SK-N-DZ (cell line): ENCODE results near the gene ARID1B.

ENCODE experiments used
- DNase-seq: peaks from one replicate; pipeline ENCODE4 v3.0.0-alpha.2; 2015; ENCODE audit warnings: low spot score

The ARID1B gene

DNA sequence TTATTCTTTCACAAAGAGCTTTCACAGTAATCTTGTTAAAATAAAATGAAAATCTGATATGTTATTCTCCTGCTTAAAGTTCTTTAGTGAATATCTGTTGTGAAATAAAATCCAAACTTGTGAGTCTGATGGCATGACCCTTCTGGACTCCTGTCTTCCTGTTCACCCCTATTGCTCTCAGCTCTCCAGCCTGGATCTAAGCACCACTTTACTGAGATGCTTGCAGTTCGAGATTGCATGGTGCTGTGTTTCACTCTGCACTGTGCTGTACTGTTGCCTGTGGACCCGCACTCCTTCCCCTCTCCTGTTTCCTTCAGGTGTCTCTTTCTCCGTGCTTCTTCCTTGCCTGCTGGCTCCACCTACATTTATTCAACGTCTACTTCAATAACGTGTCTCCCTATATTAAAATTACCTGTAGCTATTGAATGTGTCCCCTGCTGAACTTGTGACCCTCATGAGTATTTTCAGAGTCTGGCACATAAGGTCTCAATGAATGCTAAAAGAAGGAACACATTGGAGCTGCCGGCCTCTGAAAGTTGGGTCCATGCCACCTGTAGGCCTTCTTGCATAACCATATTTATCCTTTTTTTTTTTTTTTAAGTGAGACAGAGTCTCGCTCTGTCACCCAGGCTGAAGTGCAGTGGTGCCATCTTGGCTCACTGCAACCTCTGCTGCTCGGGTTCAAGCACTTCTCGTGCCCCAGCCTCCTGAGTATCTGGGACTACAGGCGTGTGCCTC is 100.1 kb downstream of the ARID1B start:
- no peak for DNase-seq

DNA sequence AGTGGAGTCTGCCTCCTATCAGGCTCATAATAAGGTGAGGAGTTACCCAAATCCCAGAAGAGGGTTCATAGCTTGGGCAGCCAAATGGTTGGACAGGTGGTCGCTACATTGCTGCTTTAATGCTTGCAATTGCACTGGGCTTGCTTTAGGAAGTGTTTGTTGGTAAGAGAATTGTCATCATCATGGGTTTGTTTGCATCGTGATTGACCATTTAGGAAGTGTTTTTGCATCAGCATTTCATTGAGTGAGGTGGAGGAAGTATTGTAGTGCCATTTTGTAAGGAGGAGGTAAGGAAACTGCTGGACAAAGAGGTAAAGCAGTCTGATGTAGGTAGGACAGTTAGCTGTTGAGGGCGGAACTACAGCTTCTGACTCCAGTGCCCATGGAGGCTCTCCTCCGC is 101.5 kb downstream of the ARID1B start:
- no peak for DNase-seq

DNA sequence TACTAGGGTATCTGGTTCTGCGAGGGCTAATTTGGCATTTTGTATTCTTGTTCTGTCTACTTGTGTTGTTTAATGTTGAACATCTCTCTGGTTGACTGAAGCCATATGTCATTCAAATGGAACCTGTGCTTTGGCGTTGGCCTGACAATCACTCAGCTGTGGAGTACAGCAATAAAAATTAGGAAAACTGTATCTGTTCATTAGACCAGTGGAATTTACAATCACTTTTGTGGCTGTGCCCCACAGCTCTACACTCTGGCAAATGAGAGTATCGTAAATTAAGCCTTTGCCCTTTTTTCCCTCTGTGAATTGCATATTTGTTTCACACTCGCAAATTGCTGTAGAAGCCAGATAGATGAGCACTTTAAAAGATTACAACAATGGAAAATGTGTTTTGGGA is 102.0 kb downstream of the ARID1B start:
- no peak for DNase-seq

DNA sequence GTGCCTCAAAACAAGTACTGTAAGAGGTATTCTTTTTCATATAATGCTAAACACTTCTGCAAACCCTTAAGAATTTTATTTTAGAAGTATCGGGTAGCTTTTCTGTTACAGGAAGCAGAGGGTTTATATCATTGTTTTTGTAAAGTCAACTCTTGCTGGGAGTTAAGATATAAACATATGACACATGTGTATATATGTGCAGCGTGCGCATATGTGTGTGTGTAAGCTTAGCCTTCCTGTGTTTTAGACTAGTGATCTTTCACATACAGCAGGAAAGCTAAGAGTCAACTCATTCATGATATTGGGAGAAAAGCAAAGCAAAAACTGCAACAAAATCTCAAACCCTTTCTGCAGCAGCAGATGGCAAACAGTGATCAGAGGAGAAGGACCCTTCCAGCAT is 102.4 kb downstream of the ARID1B start:
- DNase-seq = no peak

DNA sequence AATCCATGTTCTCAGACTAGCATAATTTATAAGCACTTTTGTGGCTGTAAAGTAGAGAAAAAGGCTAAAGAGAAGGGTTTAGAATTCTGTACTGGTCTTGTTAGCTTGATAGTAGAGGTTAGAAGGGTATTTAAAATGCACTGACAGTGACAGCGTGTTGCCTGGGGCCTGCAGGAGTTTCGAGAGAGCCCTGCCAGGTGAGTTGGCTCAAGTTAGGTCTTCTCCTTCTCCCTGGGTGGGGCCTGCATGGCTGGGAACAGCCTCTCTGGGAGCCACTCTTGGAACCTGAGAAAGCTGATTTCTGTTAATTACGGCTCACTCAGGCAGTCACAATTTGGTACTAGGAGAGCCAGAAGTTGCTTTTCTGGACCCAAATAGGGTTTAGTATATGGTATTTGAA is 103.7 kb downstream of the ARID1B start:
- DNase-seq = no peak

DNA sequence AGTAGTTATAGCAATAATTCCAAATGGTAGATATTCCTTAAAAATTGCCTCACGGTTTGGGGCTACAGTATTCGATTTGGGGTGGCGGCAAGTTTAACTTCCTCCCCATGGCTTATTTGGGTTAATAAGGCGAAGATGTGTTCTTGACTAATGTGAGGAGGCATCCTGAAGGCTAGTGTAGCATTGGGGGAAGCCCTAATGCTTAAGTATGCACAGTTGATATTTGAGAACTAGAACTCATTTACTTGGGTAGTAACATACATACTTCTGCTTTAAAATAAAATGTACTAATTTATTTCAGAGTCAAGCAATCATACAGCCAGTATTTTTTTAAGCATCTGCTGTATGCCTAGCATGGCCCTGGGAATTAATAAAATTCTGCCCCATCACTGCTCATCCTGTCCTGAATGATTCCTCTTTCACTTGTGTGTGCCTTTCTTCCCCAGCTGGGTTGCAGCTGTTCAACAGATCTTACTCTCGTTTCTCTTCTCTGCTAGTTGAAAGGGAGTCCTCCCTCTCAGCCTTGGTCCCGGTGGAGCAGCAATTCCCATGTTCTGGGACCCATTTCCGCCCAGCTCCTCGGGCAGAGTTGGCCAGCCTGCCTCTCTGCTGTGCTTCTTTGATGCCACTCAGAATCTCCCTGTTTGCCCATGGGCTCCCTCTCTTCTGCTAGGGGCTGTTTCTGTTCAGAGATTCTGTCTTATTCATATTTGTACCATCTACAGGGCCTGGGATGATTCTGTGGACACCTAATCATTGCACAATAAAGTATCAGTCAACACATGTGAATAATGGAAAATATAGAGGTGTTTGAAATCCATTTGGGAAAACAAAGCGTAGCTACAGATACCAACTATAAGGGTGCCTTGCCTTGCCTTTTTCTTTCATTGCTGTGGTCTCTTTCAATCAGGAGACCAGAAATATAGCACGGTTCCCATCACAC is 104.8 kb downstream of the ARID1B start:
- DNase-seq = no peak

DNA sequence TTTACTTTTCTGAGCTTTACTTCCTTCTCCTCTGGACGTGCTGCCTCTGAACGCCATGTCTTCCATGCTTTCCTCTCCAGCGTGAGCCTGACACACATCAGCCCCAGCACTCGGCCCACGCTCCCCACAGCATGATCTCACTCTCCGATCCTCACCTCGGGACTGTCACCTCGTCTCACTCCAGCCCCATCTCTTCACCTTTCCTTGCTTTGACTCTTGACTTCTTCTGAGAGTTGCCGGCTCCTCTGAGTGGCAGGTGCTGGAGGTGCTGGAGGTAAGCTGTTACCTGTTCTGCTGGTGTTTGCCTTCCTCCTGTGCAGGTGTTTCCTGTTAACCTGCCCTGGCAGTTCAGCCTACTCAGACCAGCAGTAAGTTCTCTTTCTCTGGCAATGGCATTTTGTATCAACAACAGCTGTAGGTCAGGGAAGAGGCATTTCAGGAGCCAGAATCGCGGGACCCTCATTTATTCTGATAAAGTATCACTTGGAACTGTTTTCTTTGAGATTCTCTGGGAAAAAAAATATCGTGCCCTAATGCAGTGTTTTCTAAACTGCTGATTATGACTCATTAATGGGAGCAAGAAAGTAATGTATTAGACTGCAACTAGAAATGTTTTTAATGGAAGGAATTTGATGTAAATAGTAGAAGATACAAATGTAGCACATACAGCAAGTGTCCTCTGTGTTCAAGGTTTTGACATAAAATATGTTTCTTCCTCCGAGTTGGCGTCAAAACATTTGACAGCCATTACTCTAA is 106.5 kb downstream of the ARID1B start:
- no peak for DNase-seq

DNA sequence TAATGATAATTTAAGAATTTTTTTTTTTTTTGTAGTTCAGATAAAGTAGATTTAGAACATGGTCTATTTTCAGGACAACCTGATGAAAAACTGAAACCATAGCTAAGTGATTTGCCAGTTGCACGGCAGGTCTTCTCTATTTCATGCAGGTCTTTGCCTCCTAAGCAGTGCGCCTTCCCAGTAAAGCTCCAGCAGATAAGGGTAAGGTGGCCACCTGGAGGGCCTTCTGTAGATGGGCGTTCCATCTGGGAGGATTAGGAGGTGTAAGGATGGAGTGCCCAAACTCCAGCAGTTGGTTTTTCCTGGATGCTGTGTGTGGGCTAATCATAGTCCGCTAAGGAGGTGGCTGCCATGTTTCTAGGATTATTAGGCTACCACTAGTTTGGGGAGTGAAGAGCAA is 107.1 kb downstream of the ARID1B start:
- no peak for DNase-seq

DNA sequence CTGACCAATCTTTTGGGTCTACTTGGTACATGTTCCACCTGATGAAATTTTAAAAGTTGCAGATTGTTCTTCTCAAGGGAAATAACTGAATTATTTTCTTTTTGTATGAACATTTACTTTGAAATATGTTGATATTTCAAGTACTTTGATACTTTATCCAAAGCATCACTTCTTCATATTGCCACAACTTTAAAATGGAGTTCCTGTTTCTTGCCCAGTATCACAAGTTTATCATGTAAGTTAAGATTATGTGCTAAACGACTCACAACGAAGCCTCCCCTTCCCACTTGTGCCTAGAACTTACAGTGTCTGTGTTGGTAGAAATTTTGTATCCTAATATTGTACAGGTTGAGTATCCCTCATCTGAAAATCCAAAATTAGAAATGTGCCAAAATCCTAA is 108.4 kb downstream of the ARID1B start:
- no peak for DNase-seq

DNA sequence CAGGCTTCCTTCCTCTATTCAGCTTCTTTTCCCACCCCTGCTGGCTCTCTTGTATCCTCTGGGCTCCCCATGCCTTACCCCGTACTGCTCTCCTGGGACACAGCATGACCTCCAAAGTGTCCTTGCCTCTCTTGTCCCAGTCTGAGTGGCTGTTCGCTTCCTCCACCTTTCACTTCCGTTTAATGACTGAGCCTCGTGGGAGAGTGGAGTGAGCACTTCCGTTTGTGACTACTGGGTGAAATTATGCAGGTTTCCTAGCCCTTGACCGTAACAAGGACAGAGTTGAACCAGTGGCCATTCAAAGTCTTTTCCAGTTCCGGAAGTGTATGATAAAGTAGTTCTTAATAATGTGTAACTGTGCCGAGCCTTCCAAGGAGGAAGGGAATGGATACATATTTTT is 109.2 kb downstream of the ARID1B start:
- no peak for DNase-seq

DNA sequence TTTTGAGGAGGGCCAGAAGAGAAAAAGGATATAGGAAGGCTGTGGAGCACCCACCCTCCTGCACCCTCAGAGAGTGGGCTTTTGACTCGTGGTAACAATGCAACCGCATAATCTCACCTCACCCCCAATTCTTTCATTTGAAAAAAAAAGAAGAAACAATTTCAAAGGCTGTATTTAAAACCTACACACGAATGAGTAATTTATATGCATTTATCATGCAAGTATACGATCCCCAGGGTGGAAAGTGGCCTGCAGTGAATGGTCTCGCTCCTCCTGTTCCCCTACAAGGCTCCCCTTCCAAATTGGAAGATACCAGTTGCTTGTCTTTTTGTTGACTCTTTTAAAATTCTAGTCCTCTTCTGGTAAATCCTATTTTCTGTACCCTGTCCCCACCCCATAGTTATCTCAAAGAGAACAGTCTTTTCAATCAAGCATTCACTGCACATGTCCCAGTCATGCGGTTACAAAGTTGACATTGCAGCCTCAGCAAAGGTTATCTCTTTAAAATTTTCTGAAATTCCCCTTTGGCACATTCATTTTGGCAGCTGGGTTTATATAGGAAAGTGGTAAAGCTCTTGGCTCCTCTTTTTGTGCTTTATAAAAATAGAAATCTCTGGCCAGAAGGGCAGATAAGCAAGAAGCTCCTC is 110.6 kb downstream of the ARID1B start:
- DNase-seq = no peak

DNA sequence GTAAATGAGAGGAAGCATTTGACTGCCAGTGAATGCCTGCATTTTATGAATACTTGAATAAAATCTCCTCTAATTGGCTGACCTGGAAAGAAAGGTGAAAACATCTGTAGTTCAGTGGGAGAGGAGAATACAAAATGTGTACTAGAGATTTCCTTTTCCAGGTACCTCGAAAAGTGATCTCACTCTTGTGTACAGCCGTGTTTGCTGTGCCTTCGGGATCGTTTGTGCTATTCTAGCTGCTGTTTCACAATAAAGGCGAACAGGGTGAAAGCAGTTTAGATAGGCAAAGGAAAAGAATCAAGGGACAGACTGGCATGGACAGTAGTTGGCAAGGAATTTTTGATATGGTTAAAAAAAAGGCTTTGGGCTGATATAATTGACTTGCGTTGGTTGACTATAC is 112.3 kb downstream of the ARID1B start:
- DNase-seq = no peak

DNA sequence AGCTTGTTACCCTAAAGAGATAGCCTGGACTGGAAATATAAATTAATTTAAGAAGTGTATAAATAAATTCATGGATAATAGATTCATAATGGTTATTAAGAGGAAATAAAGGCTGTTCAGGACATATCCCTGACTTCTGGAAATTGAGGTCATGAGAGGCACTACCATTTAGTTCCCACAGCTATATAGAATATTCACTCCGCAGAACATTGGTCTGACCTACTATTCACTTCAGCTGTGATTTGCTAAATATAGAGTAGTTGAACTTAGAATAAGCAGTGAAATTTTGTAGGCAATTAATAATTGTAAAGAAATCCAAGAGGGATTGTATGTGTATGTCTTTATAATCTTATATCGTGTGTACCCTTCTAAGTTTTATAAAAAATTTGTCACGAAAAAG is 112.8 kb downstream of the ARID1B start:
- no peak for DNase-seq

DNA sequence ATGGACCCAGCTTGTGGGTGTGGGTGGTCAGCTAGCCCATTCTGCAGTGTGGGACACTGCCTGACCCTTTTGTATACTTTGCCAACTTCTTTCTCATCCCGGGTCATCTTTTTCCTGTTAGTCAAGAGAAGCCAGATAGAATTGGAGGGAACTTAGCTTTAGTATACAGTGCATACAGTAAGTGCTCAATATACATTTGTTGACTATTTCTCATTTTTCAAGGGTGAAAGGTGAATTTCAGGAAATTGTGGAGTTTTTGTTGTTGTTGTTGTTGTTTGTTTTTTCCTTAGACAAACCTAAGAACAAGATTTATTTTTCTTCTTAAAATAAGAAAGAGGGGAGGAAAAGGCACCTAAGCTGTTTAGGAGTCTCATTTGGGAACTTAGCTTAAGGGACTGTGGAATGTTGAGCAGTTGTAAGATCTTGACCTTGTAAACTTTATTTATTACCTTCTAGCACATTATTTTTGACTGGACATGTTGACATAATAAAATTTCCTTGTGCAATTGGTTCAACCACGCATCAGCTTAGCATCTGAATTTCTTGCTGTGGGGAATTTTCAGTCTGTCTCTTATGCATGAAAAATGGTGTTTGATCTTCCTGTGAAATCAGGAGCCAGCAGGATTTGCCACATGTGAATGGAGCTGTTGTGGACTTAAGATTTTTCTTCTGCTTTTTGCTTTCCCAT is 113.6 kb downstream of the ARID1B start:
- no peak for DNase-seq

DNA sequence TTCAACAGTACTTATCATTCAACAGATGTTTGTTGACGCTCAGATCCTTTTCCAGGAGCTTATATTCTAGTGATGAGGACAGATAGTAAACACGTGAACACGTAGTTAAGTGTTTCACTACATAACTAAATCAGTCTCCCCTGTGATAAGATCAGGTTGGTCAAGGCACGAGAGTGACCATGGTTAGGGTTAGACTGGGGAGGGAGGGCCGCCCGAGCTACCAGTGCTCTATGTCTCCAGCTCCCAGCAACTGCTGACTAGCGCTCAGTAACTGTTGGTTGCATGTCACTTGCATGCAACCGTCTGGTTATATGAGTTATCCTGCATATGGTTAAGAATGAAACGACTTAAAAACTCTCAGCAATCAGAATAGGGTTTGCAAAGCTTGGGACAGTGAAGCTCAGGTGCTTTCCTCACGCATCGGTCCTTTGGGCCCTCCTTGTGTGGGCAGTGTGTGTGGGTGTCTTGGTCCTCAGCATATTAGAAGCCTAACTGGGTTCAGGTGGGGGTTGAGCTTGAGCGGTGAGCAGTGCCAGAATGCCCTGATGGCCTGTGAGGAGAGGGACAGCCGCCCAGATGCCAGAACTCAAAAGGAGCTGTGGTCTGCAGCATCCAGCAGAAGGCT is 120.8 kb downstream of the ARID1B start:
- no peak for DNase-seq

DNA sequence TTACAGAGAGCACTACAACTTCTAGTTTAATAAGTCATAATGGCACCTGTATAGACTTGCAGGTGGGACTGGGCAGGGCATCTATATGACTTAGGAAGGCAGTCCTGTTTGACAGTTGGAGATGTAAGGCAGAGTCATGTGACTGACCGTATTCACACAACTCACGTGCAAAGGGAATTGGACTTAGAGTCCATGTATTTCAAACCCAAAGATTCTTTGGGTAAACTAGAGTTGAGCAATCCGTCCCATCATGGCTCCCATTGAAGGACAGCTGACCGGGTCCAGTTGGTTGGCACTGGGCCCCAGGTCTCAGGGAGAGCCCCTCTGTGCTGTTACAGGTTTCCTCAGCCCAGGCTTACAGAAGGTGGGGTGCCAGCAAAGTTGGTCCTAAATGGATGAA is 121.9 kb downstream of the ARID1B start:
- no peak for DNase-seq

DNA sequence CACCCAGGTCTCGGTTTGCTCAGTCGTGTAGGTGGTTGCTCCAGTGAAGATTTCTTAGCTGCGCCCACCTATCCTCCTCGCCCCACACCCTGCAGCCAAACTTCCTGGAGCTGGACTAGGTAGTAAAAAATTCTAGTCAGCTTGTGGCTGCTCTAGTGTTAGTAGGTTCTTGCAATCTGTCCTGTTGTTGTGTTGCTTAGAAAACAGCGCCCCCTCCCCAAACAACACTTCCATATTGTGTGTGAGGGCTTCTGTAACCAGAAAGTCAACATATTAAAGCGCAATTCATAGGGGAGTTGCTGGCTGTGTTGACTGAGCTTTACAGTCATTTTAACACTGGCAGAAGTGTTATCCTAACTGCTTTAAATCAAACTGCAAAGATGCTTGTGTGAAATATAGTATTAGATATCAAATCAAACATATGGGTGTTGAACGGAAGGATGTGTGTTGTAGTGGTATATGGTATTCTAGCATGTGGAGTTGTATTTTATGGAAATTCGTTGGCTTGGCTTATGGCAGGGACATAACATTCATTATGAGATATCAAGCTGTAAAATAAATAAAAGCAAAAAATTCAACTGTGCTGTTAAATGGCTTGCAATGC is 122.5 kb downstream of the ARID1B start:
- DNase-seq = no peak

DNA sequence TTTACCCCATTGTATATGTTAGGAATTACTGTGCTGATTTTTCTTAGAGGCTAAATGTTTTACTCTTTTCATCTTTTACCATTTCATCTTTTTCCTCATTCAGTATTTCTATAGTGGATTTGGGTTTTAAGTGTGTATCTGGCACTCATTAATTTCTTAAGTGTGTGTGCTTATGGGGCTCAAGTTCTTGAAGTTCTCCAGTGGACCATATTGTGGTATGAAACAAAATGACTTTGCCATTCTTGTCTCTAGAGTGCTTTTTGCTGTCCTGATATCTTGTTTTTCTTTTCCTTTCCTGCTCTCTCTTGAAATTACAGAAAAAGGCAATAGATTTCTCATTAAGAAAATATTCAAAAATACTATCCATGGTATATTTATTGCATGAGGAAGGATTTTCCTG is 123.1 kb downstream of the ARID1B start:
- no peak for DNase-seq

DNA sequence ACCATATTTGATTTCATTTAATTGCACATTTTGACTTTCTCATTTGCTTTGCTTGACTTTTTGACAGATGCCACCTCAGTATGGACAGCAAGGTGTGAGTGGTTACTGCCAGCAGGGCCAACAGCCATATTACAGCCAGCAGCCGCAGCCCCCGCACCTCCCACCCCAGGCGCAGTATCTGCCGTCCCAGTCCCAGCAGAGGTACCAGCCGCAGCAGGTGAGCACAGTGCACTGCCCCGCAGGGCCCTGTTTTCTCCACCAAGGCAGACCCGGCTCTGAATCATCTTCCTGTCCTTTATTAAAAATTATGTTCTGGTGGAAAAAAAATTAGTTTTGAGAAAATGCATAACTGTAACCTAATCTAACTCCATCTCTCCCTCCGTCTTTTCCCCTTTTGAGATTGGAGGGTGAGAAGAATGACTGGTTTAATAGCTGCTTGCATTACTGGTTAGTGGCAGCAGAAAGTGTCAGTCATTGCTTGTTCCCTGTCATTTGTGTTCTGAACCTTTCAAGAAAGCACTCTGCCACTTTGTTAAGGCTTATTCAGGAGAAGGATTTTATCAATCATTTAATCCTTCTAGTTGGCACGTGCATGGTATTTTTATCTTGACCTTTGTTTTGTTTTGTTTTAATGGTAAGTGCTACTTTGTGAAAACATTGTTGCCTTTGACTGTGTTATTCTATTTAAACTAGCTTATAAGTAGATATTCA is 124.3 kb downstream of the ARID1B start:
- no peak for DNase-seq

DNA sequence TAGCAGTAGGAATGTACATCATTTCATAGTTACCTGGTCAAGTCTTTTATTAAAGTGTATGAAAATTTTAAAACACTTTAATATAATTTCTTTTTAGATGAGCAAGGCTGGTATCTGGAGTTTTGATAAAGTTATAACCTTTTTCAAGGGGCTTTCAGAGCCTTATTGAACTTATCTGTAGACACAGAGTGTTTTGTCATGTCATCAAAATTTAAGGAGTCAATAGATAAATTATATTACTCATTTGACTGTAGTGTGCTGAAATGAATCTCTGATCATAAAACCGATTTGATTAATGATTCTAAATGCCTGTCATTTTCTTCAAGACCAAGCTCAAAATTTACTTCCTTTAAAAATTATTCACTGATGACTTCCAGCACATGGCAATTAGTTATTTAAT is 125.6 kb downstream of the ARID1B start:
- DNase-seq = no peak
